SK-N-SH treated with all-trans-retinoic acid at 6 μM for 48 hours (cell line): ENCODE data around the gene CHMP1A.
A peak's percentile ranks its signal among the peaks of the same experiment; 100 is the strongest.

Experiments
- ATAC-seq: fragments of 200-7000 bp; cut with Tn5 transposase; 3 replicates; pipeline ENCODE4 v1.9.1; 2020; ENCODE audit warnings: mild to moderate bottlenecking, moderate library complexity
- BACH2 ChIP-seq: fragments of 250-450 bp; sonication (Bioruptor Pico); IDR thresholded peaks from 2 replicates; pipeline ENCODE4 v1.9.0; 2021; ENCODE audit warnings: mild to moderate bottlenecking, borderline replicate concordance
- CSDC2 ChIP-seq: fragments of 250-450 bp; sonication (Bioruptor Pico); IDR thresholded peaks from 2 replicates; pipeline ENCODE4 v1.5.0; 2020; ENCODE audit warnings: mild to moderate bottlenecking, moderate library complexity
- GLIS3 ChIP-seq: fragments of 250-450 bp; sonication (Bioruptor Pico); IDR thresholded peaks from 2 replicates; pipeline ENCODE4 v1.5.0; 2020; ENCODE audit warnings: mild to moderate bottlenecking, moderate library complexity
- ISL1 ChIP-seq: fragments of 250-450 bp; sonication (Bioruptor Pico); IDR thresholded peaks from 2 replicates; pipeline ENCODE4 v2.1.2; 2022; ENCODE audit warnings: mild to moderate bottlenecking, moderate library complexity
- PPARA ChIP-seq: fragments of 250-450 bp; sonication (Bioruptor Pico); IDR thresholded peaks from 2 replicates; pipeline ENCODE4 v1.5.0; 2020; ENCODE audit warnings: mild to moderate bottlenecking, borderline replicate concordance
- RARB ChIP-seq: fragments of 250-450 bp; sonication (Bioruptor Pico); IDR thresholded peaks from 2 replicates; pipeline ENCODE4 v1.8.0; 2021; ENCODE audit warnings: mild to moderate bottlenecking, moderate library complexity
- TOX ChIP-seq: fragments of 250-450 bp; sonication (Bioruptor Pico); IDR thresholded peaks from 2 replicates; pipeline ENCODE4 v1.8.0; 2021; ENCODE audit warnings: mild to moderate bottlenecking, moderate library complexity, borderline replicate concordance
- ZC3H10 ChIP-seq: fragments of 250-450 bp; sonication (Bioruptor Pico); IDR thresholded peaks from 2 replicates; pipeline ENCODE4 v1.5.1; 2021; ENCODE audit warnings: mild to moderate bottlenecking, moderate library complexity
- ZFP30 ChIP-seq: fragments of 450-650 bp; formaldehyde crosslinking; IDR thresholded peaks from 2 replicates; pipeline ENCODE4 v1.5.0; 2022; ENCODE audit warnings: mild to moderate bottlenecking, moderate library complexity
- ZNF565 ChIP-seq: fragments of 450-650 bp; formaldehyde crosslinking; conservative IDR thresholded peaks from 2 replicates; pipeline ENCODE4 v1.5.0; 2020; ENCODE audit warnings: low read depth, mild to moderate bottlenecking, moderate library complexity
- TF ChIP-seq, protein P1 (sequence below): fragments of 250-450 bp; sonication (Bioruptor Pico); IDR thresholded peaks from 2 replicates; pipeline ENCODE4 v1.8.0; 2020; ENCODE audit warnings: mild to moderate bottlenecking, moderate library complexity, borderline replicate concordance
- TF ChIP-seq, protein P2 (sequence below): fragments of 250-450 bp; sonication (Bioruptor Pico); IDR thresholded peaks from 2 replicates; pipeline ENCODE4 v1.5.0; 2020; ENCODE audit warnings: mild to moderate bottlenecking, moderate library complexity
- TF ChIP-seq, protein P3 (sequence below): fragments of 250-450 bp; sonication (Bioruptor Pico); IDR thresholded peaks from 2 replicates; pipeline ENCODE4 v1.8.0; 2021; ENCODE audit warnings: low read depth, mild to moderate bottlenecking, moderate library complexity, borderline replicate concordance
- TF ChIP-seq, protein P4 (sequence below): fragments of 250-450 bp; sonication (Bioruptor Pico); IDR thresholded peaks from 2 replicates; pipeline ENCODE4 v1.5.1; 2020; ENCODE audit warnings: low read depth, mild to moderate bottlenecking, moderate library complexity
- TF ChIP-seq, protein P5 (sequence below): fragments of 250-450 bp; sonication (Bioruptor Pico); IDR thresholded peaks from 2 replicates; pipeline ENCODE4 v1.5.1; 2021; ENCODE audit warnings: mild to moderate bottlenecking, moderate library complexity

CHMP1A gene

DNA sequence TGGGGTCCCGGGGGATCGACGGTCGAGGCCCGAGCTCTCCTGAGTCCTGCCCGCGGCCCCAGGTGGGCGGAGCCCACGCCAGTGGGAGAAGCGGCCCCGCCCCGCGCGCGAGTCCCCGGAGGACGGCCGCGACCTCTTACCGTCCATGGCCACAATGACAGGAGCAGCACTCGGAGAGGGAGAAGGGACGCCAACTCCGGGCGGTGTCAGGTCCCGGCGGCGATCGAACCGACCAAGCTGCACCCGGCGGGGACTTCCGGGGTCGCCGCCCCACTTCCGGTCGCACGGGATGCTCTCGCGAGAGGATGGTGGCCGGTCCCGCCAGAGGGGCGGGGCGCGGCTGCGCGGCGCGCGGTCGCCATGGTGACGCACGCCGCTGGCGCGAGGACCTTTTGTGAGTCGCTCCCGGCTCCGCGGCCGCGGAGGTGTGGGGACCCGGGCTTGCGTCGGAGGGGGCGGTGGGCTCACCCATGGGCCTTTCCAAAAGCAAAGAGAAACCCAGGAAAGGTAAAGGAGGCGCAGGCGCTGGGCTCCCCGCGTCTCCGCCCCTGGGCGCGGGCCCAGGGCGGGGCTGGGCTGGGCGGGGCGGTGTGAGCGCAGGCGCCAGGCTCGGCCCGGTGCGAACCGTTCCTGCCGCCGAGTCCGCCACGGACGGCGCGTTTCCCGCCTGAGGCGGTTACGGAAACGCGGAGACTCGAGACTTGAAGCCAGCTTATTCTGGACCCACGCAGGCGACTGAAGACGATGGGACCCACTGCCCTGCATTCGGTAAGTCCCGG, at the start of gene CHMP1A, which contains the start of gene SPATA33:
TSS of gene CHMP1A (minus strand) at position 267 of the 779 bp plus-strand sequence. CDS start at position 147, 120 bp downstream.
TSS of gene SPATA33 (plus strand) at position 395 of the 779 bp plus-strand sequence. CDS start at position 471, 76 bp downstream.
- TF ChIP-seq PPARA (CRISPR knock-in tag): no peak
- ATAC-seq: peak; percentile 96

DNA sequence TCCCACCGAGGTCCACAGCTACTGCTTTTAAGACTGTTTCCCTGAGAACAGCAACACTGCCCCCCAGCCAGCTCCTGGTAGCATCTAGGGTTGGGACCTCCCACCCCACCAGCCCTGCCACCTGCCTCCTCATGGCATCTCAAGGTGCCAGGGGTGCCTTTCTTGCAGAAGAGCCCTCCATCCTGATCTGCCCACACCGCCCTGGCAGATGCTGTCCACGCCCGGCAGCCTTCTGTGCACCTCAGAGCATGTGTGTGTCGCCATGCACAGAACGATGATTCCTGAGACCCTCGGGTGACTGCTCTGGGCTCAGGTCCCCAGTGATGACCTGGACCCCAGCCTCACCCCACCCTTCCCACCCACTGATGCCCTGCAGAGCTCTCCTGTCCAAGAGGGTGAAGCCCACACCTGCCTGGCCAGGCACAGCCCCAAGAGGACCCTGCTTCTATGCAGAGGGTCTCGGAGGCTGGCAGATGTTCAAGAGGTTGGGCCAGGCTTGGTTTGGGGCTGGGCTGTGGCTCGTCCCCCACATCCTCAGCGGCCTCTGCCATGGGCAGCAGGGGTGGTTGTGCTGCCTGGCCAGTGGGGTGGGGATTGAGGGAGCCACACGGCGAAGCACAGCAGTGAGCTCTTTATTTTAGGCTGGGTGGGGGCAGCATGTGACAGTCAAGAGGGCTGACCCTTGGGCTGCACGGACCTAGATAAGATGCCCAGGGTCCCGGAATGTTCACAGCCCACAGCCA, 49.2 kb upstream of the CHMP1A start:
- ATAC-seq: no peak
- TF ChIP-seq, protein P1, sequence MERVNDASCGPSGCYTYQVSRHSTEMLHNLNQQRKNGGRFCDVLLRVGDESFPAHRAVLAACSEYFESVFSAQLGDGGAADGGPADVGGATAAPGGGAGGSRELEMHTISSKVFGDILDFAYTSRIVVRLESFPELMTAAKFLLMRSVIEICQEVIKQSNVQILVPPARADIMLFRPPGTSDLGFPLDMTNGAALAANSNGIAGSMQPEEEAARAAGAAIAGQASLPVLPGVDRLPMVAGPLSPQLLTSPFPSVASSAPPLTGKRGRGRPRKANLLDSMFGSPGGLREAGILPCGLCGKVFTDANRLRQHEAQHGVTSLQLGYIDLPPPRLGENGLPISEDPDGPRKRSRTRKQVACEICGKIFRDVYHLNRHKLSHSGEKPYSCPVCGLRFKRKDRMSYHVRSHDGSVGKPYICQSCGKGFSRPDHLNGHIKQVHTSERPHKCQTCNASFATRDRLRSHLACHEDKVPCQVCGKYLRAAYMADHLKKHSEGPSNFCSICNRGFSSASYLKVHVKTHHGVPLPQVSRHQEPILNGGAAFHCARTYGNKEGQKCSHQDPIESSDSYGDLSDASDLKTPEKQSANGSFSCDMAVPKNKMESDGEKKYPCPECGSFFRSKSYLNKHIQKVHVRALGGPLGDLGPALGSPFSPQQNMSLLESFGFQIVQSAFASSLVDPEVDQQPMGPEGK (CRISPR knock-in tag): no peak
- TF ChIP-seq PPARA (CRISPR knock-in tag) (no peak), ZNF565 (CRISPR knock-in tag) (no peak), ZFP30 (CRISPR knock-in tag) (no peak), TOX (no peak)
- TF ChIP-seq, protein P2, sequence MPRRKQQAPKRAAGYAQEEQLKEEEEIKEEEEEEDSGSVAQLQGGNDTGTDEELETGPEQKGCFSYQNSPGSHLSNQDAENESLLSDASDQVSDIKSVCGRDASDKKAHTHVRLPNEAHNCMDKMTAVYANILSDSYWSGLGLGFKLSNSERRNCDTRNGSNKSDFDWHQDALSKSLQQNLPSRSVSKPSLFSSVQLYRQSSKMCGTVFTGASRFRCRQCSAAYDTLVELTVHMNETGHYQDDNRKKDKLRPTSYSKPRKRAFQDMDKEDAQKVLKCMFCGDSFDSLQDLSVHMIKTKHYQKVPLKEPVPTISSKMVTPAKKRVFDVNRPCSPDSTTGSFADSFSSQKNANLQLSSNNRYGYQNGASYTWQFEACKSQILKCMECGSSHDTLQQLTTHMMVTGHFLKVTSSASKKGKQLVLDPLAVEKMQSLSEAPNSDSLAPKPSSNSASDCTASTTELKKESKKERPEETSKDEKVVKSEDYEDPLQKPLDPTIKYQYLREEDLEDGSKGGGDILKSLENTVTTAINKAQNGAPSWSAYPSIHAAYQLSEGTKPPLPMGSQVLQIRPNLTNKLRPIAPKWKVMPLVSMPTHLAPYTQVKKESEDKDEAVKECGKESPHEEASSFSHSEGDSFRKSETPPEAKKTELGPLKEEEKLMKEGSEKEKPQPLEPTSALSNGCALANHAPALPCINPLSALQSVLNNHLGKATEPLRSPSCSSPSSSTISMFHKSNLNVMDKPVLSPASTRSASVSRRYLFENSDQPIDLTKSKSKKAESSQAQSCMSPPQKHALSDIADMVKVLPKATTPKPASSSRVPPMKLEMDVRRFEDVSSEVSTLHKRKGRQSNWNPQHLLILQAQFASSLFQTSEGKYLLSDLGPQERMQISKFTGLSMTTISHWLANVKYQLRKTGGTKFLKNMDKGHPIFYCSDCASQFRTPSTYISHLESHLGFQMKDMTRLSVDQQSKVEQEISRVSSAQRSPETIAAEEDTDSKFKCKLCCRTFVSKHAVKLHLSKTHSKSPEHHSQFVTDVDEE (CRISPR knock-in tag): no peak
- TF ChIP-seq, protein P3, sequence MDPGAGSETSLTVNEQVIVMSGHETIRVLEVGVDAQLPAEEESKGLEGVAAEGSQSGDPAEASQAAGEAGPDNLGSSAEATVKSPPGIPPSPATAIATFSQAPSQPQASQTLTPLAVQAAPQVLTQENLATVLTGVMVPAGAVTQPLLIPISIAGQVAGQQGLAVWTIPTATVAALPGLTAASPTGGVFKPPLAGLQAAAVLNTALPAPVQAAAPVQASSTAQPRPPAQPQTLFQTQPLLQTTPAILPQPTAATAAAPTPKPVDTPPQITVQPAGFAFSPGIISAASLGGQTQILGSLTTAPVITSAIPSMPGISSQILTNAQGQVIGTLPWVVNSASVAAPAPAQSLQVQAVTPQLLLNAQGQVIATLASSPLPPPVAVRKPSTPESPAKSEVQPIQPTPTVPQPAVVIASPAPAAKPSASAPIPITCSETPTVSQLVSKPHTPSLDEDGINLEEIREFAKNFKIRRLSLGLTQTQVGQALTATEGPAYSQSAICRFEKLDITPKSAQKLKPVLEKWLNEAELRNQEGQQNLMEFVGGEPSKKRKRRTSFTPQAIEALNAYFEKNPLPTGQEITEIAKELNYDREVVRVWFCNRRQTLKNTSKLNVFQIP (CRISPR knock-in tag): no peak
- TF ChIP-seq, protein P4, sequence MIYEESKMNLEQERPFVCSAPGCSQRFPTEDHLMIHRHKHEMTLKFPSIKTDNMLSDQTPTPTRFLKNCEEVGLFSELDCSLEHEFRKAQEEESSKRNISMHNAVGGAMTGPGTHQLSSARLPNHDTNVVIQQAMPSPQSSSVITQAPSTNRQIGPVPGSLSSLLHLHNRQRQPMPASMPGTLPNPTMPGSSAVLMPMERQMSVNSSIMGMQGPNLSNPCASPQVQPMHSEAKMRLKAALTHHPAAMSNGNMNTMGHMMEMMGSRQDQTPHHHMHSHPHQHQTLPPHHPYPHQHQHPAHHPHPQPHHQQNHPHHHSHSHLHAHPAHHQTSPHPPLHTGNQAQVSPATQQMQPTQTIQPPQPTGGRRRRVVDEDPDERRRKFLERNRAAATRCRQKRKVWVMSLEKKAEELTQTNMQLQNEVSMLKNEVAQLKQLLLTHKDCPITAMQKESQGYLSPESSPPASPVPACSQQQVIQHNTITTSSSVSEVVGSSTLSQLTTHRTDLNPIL (CRISPR knock-in tag): no peak
- TF ChIP-seq, protein P5, sequence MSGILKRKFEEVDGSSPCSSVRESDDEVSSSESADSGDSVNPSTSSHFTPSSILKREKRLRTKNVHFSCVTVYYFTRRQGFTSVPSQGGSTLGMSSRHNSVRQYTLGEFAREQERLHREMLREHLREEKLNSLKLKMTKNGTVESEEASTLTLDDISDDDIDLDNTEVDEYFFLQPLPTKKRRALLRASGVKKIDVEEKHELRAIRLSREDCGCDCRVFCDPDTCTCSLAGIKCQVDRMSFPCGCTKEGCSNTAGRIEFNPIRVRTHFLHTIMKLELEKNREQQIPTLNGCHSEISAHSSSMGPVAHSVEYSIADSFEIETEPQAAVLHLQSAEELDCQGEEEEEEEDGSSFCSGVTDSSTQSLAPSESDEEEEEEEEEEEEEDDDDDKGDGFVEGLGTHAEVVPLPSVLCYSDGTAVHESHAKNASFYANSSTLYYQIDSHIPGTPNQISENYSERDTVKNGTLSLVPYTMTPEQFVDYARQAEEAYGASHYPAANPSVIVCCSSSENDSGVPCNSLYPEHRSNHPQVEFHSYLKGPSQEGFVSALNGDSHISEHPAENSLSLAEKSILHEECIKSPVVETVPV (CRISPR knock-in tag): no peak

DNA sequence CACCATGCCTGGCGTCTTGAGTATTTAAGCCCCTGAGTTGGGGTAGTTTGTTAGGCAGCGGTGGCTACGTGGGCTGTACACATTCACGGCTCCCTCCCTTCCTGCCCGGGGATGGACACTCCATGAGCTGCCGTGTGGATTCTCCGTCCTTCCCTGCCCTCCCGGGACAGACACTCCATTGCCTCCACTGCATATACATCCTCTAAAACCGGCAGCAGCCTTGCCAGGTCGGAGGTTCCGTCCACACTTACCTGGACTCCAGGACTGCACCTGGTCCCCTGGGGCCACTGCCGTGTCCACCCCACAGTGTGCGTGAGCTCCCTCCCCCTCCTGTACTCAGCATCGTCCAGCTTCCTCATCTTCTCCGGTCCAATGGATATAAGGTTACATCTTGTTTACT, 47.5 kb upstream of the CHMP1A start:
- no peak for TF ChIP-seq PPARA (CRISPR knock-in tag)
- TF ChIP-seq ZC3H10 (CRISPR knock-in tag): no peak
- no peak for TF ChIP-seq GLIS3 (CRISPR knock-in tag)
- TF ChIP-seq, protein P4 (CRISPR knock-in tag): no peak
- TF ChIP-seq CSDC2 (CRISPR knock-in tag): no peak
- no peak for TF ChIP-seq RARB (CRISPR knock-in tag)
- TF ChIP-seq BACH2 (CRISPR knock-in tag): no peak
- TF ChIP-seq, protein P3 (CRISPR knock-in tag): no peak
- TF ChIP-seq, protein P2 (CRISPR knock-in tag): no peak
- TF ChIP-seq ISL1 (CRISPR knock-in tag): no peak
- TF ChIP-seq, all 23 proteins: peak for 0
- no peak for ATAC-seq
